ENCODE results near the gene ANKRD18A. TPM values are rescaled to one million over a fixed set of nuclear protein-coding genes. Genes with fewer than 3 reads are reported as not detected.

ANKRD18A gene
- total and polyA plus RNA-seq, 2 of the 8 experiments (the other 6 are each of a cell fraction or from before 2014, with no cell fraction given) = 0.68 to 4.0 TPM

DNA sequence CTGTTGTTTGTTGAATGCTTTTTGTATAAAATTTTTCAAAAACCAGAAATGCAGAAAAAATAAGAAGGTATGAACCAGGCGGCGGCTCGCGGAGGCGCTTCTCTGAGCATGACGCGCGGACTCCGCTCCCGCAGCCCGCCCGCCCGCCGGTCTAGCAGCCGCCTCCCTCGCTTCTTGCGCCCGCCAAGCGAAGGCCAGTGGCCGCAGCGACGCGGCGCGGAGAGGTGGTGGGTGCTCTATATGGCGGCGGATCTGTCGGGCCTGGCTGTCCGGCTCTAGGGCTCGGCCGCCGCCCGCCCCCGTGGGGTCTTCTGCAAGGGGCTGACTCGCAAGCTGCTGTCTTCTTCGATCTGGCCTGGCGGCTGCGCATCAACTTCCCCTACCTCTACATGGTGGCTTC, 93.8 kb downstream of the ANKRD18A start:
- Histone ChIP-seq H4K91ac (replicated peaks; ENCODE audit: insufficient read length, low read length) (no peak overlapping the region), H2BK20ac (ENCODE audit: low read length) (no peak overlapping the region), H3K9me3 (ENCODE audit: insufficient read depth in 2 of 2, low read depth in 1 of 2, low read length in 1 of 2) (no peaks in the 10 kb centered on the region), H3K79me1 (ENCODE audit: low read depth, low read length) (no peaks in the 10 kb centered on the region), H3K14ac (ENCODE audit: insufficient read length) (no peak overlapping the region), H3K18ac (ENCODE audit: extremely low read depth, low read length) (no peak overlapping the region), H3K56ac (replicated peaks; ENCODE audit: insufficient read length, low read depth, low read length) (no peak overlapping the region), H3K36me3 (ENCODE audit: control insufficient read depth in 2 of 4, insufficient read depth in 4 of 4, low read length in 3 of 4) (no peaks in the 10 kb centered on the region), H3K23ac (ENCODE audit: insufficient read length) (no peak overlapping the region), H2BK120ac (replicated peaks; ENCODE audit: low read depth, low read length) (no peak overlapping the region), H2BK15ac (ENCODE audit: low read length) (no peak overlapping the region), H2AFZ (ENCODE audit: low read length) (no peak overlapping the region; the same call in 1 of the 2 replicates), H2BK5ac (ENCODE audit: low read depth, low read length) (no peak overlapping the region), H3K23me2 (ENCODE audit: low read depth, low read length) (no peaks in the 10 kb centered on the region), H3K4ac (replicated peaks; ENCODE audit: insufficient read length, low read depth, low read length) (no peak overlapping the region), H2BK12ac (ENCODE audit: low read depth, low read length) (no peak overlapping the region), H3K27ac (ENCODE audit: low read depth, low read length) (no peak overlapping the region), H3K27me3 (replicated peaks in 1 of 4; ENCODE audit: control insufficient read depth in 3 of 4, extremely low read depth in 1 of 4, insufficient read depth in 3 of 4, low read length in 3 of 4) (no peaks in the 10 kb centered on the region), H3K79me2 (ENCODE audit: control insufficient read depth in 1 of 2, insufficient read depth in 2 of 2, low read length in 2 of 2) (no peaks in the 10 kb centered on the region), H4K8ac (ENCODE audit: extremely low read depth, insufficient read depth, low read length) (no peak overlapping the region), H3K4me2 (ENCODE audit: insufficient read depth in 1 of 2, low read depth in 2 of 2, low read length in 2 of 2) (no peak overlapping the region), H2AK5ac (ENCODE audit: low read depth, low read length) (no peak overlapping the region), H3K4me3 (ENCODE audit: extremely low read depth in 1 of 4, insufficient read depth in 2 of 4, low read depth in 3 of 4, low read length in 4 of 4) (no peak overlapping the region), H3K4me1 (replicated peaks in 1 of 4; ENCODE audit: control insufficient read depth in 3 of 4, insufficient read depth in 4 of 4, low read length in 3 of 4) (no peaks in the 10 kb centered on the region), H3K9ac (replicated peaks in 1 of 4; ENCODE audit: extremely low read depth in 1 of 4, low read depth in 3 of 4, low read length in 3 of 4) (no peak overlapping the region), H4K5ac (ENCODE audit: insufficient read length, low read depth, low read length) (no peak overlapping the region), H4K20me1 (replicated peaks in 1 of 2; ENCODE audit: control insufficient read depth in 1 of 2, insufficient read depth in 2 of 2, low read length in 2 of 2) (no peaks in the 10 kb centered on the region)
- FAIRE-seq (no peak), DNase-seq (ENCODE audit: low read depth in 1 of 2, low spot score in 2 of 2) (no peak)
- ChIA-PET CTCF (ENCODE audit: partially characterized antibody) (no interaction called here), POLR2A (ENCODE audit: partially characterized antibody) (no interaction called here)
- TF ChIP-seq SUZ12 (IDR thresholded peaks at IDR 0.05; ENCODE audit: low read length) (no peak), EGR1 (IDR thresholded peaks at IDR 0.05; ENCODE audit: borderline replicate concordance, low read depth, low read length) (no peak), TBP (IDR thresholded peaks at IDR 0.05; ENCODE audit: low read depth, low read length) (no peak), CBX5 (IDR thresholded peaks at IDR 0.05; ENCODE audit: low read depth, low read length) (no peak), GABPA (IDR thresholded peaks at IDR 0.05; ENCODE audit: borderline replicate concordance, insufficient read depth, low read length) (no peak), CBX8 (IDR thresholded peaks at IDR 0.05; ENCODE audit: borderline replicate concordance, low read depth, low read length) (no peak)
- WGBS, 2 experiments (ENCODE audit: extremely low coverage in 1 of 2, insufficient coverage in 1 of 2, insufficient read length in 1 of 2, insufficient replicate concordance in 2 of 2, low coverage in 1 of 2, low lambda C conversion rate in 2 of 2, missing lambda C conversion rate in 1 of 2) = 94% methylated on average over 37 of the region's 38 CpGs; no CpG with 5 or more reads in 1 of the 2 experiments

All from H1 (cell line).